OCI-LY1 (cell line): ENCODE results near the gene PTGDR.

Experiments used
- CTCF ChIP-seq: fragments of 200-600 bp; sonication (generic), shearing (Covaris generic); IDR thresholded peaks from 2 replicates; pipeline ENCODE4 v1.5.1; 2017; ENCODE audit warnings: mild to moderate bottlenecking, antibody characterized with exemption, low read length, moderate library complexity, mixed read lengths
- EZH2 ChIP-seq: fragments of 200-600 bp; sonication (generic), shearing (Covaris generic); IDR thresholded peaks from 2 replicates; pipeline ENCODE4 v1.8.0; 2017; ENCODE audit warnings: borderline replicate concordance, mixed run types, mild to moderate bottlenecking, antibody characterized with exemption, low read length, moderate library complexity, mixed read lengths

GRCh38 chr14:52307376-52307775 is 39.9 kb downstream of the PTGDR start:
- TF ChIP-seq CTCF (no peak), EZH2 (no peak)
